ENCODE data around the gene GNA14.
"Not testable (repeated sequence)": the region's sequence is repeated elsewhere in the genome, so short reads cannot be mapped to it uniquely, and the experiment has no call there.

GNA14 gene

DNA sequence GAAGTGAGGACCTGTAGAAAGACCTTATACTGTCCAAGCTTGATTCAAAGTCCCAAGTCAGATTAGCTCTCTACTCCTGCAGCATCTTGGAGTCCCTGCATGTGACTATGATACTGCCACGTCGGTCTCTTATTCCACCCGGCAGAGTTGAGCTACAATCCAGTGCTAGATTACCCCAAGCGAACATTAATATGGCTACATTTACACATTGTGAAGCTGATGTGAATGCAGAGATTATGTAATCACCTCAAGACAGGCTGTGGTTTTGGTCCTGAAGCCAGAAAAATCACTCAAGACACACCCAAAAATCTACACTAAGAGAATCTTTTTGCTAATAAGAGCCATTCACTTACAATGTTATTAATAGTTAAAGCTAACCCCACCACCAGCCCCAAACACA is 116.7 kb downstream of the GNA14 start:
- DNase-seq, result no peak

DNA sequence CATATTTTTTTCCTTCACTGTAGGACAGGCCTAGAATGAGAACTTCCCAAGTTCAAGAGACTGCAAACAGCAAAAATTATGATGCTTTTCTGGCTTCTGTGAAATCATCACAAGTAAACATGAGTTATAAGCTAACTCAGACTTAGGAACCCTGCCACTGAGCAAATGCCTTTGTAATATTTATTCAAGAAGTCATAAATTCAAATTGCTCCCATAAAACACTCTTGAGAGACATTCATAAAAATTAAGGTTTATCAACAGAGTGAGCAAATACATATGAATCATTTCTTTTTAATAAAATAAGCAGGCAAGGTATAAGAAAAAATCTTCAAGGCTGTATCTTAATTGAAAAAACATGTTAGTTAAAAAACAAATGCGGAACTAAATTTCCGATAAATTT is 124.2 kb downstream of the GNA14 start:
- no peak for DNase-seq

DNA sequence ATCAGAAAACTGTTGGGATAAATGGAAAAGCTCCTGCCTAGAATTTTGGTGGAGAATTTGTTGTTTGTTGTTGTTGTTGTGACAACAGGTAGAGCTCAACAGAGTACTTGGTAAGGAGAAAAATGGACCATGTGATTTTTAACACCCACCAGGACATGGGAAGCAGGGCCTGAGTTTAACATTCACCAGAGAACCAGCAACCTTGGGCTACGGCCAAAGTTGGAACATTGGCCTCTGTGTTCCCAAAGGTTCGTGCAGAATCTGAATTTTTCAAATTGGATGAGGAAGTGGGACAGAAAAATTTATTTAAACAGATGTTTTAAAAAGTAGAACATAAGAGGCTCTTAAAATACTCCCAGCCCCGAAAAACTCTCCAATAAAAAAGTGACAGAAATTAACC is 127.0 kb downstream of the GNA14 start:
- DNase-seq, result no peak

DNA sequence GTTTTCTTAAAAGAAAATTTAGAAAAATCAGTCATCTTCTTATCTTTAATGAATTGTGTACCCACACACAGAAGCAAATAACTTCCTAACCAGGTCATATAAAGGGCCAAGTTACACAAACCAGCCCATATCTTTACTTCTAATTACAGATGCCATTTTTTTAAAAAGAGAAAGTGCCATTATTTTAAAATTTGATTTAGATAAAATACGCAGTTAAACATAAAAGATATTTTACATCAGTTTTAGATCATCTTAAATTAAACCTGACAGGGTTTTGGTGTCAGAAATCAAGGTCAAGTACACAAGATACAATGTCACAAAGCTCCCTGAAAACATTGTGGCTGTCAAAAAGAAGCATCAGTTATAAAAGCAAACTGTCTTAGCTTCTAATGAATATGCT is 129.4 kb downstream of the GNA14 start:
- DNase-seq, result no peak

DNA sequence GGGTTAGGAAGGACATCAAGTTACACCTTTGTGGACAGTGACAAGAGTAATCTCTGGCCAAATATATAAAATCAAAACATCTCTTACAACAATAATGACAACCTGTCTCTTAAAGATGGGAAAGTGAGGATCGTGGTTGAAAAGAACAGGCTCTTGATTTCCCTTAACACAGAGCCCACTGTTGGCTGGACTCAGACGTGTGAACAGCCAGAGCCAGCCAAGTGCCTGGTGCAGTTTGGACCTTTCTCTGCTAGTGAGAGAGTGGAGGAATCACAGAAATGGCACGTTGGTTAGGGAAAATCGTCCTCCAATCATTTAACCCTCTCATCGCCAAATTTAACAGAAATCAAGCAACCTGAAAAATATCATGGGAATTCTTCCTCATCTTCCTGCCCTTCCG is 131.3 kb downstream of the GNA14 start:
- DNase-seq, result no peak

DNA sequence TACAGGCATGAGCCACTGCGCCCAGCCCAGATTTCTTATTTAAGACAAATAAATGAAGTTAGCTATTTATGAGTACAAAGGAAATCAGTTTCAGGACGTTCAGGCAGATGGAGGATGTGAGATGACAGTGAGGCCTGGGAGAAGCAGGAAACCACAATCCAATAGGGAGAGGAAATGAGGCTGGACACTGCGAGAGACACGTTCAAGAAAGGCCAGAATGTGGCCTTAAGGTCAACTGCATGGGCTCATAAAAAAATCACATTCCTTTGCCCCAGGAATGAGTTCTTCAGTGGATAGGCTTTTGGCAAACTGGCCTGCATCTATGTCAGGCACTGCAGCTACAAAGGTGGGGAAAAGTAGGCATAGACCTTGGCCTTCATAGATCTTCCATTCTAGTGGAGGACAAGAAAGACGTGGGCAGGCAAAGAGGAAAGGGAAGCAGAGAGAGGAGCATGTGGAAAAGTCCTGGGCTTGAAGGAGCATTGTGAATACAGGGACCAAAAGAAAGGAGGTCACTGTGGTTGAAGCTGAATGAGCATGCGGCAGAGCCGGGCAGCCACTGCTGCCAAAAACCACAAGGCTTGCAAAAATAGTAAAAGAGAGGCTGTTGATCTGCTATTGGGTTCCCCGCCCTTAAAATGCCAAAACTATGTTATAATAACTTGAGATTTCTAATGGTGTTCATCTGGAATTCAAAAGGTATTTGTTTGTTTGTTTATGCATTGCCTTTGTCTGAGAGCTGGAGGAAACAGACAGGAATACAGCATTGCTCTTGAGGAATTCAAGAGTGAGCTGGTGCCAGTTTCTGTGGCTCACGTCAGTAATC is 133.0 kb downstream of the GNA14 start:
- no peak for DNase-seq

DNA sequence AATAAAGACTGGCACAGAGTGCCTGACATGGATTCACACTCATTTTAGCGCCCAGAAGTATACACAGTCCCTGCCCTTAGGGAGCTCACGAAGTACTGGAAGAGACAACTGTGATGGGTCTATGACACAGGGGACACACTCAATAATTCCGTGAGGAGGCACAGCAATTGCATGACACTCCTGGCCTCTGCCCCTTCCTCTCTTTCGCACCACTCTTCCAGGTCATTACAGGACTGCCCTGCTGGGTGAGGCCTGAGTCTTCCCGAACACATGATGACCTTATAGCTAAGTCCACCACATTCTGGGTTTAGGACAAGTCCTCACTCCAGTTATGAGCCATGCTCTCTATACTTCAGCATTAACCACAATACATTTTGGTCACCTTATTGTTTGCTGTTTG is 134.7 kb downstream of the GNA14 start:
- no peak for DNase-seq

DNA sequence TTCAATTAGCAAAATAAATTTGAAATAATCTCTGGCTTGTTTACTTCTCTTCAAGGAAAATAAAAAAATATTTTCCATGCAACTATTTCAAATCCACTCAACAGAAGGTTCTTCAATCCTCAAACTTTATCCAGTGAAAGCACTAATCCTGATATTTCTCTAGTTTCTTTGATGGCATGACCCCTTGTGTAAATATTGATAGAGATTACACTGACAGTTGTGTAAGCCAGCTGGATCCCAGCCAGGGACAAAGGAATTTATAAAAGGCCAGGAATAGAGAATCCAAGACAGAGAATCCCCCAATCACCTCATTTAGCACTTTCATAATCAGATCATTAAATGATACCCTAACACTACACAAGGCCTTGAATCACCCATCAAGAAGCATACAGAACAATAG is 135.2 kb downstream of the GNA14 start:
- DNase-seq, result no peak

DNA sequence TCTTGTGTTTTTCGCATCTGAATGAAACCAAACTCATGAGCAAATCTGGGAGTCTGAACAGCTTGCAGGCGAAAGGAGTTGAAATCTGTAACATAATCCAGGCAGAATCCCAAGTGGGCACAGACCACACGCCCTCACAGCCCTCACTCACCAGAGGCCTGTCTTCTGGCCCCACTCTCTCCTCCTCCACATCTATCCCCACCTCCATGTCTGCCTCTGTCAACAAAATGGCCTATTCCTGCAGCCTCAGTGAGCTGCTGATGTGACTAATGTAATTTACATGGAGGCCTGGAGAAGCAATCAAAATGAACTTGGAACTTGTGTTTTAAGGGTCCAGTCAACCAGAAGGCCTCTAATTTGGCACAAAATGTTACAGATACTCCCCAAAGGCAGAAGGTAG is 136.6 kb downstream of the GNA14 start:
- no peak for DNase-seq

DNA sequence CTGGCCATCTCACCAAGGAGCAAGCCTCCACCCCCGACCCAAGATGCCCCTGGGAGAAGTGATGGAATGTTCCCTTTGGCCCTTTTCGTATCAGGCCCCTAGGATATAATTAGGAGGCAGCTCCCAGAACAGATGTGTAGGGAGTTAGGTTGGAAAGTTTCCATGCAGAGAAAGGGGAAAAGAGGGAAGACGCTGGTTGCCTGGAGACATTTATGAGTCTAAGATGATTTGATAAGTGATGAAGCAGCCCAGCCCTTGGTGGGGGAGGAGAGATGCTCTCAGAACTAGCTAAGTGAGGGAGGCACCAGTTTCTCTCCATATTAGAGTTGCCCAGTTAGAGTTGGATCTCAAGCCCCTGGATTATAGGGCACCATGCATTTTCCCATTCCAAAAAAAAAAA is 137.5 kb downstream of the GNA14 start:
- DNase-seq, result no peak

DNA sequence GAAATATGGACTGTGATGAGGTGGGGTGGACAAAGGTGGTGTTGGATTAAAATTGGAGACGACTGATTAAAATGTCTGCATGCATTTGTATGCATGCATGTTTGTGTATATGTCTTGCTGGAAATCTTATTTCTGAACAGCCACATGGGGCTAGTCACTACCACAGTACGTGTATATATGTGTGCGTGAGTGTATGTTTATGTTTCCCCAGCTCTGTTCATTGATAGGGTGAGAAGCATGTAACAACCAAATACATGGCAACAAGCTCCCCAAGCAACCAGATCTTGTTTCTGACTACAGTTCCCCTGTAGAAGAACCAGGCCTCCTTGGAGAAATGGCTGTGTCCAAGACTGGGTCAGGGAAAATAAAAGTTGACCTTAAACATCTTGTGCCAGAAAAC is 139.7 kb downstream of the GNA14 start:
- DNase-seq, result no peak

DNA sequence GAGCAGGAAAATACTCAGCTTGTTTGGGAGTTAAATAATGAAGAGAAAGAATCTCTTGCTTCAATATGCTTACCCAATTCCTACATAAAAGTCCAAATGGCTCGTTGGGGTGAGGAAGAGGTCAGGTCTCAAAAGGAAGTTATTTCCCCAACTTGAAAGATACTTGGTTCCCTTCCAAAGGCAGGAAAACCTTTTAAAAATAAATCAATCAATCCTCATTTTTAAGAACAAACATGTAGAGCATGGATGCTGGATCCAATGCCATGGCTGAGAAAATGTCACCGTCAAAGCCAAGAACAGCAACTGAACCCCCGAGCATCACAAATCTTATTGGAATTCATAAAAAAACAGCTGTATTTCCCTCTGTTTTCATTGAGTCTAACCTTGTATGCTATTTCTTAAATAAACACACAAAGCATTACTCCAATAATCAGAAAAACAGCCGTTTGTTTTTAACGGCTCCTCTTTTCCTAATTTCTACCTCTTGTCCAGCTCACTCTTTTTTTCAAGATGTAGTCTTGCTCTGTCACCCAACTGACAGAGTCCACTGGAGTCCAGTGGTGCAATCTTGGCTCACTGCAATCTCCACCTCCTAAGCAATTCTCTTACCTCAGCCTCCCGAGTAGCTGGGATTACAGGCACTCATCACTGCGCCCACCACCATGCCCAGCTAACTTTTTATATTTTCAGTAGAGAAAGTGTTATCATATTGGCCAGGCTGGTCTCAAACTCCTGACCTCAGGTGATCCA is 140.7 kb downstream of the GNA14 start:
- DNase-seq, result no peak

DNA sequence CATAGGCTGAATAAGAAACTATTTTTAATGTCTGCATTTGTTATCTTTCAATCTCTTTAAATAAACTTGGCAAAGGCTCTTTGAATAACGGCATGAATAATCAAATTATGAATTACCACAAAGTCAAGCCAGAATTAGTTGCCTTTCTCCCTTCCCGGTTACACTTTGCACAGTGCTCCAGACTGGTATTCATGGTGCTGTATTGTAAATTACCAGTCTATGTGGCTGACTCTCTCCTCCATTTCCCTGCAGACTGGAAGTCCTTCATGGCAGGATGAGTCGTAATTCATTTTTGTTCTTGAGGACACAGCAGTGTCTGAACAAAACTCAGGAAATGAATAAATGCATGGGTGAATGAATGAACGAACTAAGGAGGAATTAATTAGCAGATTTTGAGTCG is 142.9 kb downstream of the GNA14 start:
- DNase-seq, result no peak

DNA sequence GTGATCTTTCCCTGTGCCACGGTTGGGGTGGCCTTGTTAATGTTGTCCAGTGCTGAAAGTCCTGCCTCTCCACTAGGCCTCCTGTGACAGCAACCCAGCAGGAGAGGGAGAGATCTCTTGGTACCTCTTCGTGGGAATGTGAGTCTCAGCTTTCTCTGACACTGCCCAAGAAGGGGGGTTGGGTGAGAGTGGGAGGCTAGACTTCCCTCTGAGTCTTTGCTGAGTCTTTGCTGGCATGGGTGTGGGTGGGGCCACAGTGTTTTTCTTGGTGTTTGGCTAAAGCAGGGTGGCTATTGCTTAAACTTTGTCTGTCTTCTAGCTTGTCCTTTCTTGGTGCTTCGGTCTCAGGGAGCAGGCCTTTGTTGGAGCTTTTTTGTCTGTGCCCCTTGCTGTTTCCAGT is 145.6 kb downstream of the GNA14 start:
- no peak for DNase-seq

DNA sequence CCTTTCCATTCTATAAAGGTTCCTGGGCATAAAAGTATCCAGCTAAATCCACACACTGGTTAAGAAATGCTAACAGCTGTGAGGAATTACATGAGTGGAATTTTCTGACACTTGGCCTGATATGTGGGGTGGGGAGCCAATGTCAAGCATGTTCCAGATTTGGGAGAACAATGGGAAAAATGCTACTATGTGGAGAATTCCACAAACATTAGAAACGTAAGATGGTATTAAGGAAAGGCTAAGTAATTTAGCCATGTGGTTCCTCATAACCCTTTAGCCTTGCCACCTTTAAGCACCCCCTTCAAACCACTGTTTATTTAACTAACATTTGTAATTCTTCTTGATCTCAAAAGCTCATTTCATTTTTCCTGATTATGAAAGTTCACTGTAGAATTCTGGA is 149.2 kb downstream of the GNA14 start:
- no peak for DNase-seq

DNA sequence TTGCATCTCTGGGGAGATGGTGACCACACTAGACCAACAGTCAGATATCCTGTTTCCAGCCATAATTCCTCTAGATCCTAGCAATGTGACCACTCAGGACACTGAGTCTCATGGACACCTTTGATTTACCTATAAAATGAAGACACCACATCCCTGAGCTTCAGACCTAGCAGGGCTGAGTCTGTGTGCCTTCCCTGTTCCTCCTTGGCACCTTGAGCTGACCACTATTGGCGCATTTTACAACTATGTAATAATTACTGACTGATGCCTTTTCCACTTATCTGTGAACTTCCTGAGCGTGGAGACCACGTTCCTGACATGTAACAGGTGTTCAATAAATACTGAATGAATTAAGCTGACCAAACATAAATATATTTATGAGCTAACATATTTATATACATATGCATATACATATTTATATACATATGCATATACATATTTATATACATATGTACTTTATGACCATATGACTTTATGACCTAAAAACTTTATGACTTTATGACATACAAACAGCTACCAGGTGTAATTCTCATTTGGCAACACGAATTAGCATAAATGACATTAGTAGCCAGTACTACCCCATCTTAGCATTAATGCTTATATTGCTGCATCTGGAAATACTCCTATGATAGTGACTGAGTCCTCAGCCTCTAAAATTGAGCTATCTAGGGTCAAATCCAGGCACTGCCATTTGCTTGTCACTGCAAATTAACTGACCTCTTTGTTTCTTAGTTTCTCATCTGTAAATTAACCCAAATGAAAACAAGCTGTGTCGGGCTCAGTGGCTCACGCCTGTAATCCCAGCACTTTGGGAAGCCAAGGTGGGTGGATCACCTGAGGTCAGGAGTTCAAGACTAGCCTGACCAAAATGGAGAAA is 150.6 kb downstream of the GNA14 start:
- DNase-seq, result no peak

DNA sequence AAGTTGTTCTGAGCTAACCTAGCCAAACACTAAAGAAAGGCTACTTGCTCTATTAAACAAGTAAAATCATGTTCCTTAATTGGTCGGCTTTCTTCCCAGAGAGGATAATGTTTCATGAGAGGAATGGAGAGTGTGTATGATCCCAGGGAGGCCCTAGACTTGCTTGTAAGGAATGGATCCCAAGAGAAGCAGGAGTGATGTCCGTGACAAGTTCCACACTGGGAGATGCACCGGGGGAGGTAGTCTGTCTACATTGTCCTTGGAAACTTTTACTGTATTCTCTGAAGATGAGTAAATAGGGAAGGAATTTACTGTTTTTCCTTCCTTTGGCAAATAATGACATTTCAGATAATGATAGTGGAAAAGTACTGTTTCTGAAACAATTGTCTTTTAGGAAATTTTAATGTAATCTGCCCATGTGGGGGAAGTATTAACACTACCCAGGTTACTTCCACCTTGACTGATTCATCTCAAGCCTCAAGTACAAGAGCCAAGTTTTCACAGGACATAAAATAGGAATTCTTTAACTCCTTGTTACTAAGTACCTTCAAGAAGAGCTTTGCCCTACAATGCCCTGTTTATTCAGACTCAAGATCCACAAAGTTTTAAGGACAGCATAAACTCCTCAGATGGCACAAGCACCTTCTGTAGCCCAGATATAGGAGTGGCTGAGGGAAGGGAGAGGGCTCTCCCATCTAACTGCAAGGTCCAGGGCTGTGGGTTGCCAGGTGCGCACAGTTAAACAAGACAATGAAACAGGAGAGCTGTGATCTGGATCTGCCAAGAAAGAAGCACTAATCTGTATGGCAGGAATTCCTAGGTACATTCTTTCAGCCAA is 152.1 kb downstream of the GNA14 start:
- no peak for DNase-seq

DNA sequence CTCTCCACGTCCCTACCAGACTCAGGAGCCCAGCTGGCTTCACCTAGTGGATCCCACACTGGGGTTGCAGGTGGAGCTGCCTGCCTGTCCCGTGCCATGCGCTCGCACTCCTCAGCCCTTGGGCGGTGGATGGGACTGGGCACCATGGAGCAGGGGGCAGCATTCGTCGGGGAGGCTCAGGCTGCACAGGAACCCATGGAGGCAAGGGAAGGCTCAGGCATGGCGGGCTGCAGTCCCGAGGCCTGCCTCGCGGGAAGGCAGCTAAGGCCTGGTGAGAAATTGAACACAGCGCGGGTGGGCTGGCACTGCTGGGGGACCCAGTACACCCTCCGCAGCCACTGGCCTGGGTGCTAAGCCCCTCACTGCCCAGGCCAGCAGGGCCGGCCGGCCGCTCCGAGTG is 157.8 kb downstream of the GNA14 start:
- not testable (repeated sequence) for DNase-seq

DNA sequence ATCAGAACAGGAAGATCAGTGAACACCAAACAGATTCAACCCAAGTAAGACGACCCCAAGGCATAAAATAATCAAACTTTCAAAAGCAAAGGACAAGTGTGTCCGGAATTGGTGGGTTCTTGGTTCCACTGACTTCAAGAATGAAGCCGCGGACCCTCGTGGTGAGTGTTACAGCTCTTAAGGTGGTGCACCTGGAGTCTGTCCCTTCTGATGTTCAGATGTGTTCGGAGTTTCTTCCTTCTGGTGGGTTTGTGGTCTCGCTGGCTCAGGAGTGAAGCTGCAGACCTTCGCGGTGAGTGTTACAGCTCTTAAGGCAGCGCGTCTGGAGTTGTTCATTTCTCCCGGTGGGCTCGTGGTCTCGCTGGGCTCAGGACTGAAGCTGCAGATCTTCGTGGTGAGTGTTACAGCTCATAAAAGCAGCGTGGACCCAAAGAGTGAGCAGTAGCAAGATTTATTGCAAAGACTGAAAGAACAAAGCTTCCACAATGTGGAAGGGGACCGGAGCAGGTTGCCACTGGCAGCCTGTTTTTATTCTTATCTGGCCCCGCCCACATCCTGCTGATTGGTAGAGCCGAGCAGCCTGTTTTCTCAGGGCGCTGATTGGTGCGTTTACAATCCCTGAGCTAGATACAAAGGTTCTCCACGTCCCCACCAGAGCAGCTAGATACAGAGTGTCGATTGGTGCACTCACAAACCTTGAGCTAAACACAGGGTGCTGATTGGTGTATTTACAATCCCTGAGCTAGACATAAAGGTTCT is 158.5 kb downstream of the GNA14 start:
- peak; percentile 24 for DNase-seq

DNA sequence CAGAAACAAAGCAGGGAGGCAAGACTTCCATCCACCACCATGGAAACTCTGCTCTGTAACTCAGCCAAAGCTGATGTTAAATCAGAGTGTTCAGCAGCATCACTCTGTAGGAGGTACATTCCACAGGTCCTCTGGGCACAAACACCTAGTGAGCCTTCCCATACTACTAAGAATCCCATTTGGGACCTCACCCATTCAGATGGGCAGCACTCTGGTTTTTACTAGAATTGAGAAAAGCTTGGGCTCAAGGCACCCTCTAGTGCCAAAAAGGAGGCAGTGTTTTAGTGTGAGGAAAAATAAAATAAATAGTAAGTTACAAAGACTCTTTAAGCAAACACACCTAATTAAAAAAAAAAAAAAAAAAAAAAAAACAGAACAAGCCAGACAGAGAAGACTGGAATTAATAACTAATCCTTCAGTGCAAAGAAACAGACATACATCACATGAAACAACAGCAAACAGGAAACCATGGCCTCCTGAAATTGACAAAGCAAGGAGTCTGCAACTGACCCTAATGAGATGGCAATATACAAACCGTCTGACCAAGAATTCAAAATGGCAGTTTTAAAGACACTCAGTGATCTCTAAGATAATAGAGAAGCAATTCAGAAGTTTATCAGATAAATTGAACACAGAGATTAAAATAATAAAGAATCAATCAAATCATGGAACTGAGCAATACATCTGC is 159.5 kb downstream of the GNA14 start:
- DNase-seq, result no peak

DNA sequence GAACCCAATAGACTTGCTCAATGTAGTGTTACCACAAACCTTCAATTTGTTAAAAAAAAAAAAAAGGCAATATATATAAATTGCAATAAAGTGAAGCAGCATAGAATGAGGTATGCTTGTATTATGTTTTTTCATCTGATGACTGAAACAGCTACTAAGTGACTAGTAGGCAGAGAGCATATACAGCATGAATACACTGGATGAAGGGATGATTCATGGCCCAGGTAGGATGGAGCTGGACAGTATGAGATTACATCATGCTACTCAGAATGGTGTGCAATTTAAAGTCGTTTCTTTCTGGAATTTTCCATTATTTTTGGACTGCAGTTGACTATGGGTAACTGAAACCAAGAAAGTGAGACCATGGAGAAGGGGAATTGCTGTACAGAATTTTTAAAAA is 161.2 kb downstream of the GNA14 start:
- no peak for DNase-seq

All from stimulated activated CD4-positive, alpha-beta T cell treated with anti-CD3 and anti-CD28 coated beads, Interleukin-1b, Interleukin-23, amount 100 ng/mL, for 48 hours (primary cell).